ENCODE results near the gene GNB5. TPM values are rescaled to one million over a fixed set of nuclear protein-coding genes. Genes with fewer than 3 reads are reported as not detected.

Gene GNB5
- total RNA-seq, 1 donor from 2014 or later: 23.7 TPM

DNA sequence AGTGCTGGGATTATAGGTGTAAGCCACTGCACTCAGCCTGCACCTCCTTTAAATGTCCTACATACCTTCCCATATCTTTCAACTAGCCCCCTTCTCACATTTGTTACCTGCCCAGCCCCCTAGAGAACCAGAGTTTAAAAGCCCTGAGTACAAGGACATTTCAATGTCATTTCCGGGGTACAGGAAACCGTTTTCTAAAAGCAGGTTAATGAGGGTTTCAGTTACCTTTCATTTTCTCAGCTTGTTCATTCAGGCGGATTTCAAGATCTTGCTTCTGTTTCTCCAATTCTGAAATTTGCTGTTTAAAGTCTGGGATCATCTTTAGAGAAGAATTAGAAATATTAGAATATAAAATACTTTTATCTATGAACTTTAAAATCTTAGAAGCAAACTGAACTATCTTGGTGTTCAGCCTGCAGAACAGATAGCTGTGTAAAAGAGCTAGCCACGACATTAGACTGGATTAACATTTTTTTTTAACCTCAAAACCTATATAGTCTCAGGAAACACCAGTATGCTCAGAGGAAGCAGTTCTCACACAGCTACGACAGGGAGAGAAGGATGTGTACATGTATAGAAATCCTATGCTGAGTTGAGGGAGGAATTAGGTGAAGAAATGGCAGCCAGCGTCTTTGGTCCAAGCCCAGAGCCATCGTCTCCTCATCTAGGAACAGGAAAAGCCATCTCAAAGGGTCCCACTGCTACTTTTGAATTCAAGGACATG, 29.9 kb upstream of the GNB5 start:
- DNase-seq (ENCODE audit: low read depth): no peak
- no peak overlapping the region for H3K4me3 ChIP-seq (ENCODE audit: low read depth, low read length)
- TF ChIP-seq, protein P1, sequence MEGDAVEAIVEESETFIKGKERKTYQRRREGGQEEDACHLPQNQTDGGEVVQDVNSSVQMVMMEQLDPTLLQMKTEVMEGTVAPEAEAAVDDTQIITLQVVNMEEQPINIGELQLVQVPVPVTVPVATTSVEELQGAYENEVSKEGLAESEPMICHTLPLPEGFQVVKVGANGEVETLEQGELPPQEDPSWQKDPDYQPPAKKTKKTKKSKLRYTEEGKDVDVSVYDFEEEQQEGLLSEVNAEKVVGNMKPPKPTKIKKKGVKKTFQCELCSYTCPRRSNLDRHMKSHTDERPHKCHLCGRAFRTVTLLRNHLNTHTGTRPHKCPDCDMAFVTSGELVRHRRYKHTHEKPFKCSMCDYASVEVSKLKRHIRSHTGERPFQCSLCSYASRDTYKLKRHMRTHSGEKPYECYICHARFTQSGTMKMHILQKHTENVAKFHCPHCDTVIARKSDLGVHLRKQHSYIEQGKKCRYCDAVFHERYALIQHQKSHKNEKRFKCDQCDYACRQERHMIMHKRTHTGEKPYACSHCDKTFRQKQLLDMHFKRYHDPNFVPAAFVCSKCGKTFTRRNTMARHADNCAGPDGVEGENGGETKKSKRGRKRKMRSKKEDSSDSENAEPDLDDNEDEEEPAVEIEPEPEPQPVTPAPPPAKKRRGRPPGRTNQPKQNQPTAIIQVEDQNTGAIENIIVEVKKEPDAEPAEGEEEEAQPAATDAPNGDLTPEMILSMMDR (conservative IDR thresholded peaks at IDR 0.05; ENCODE audit: low read depth, low read length): no peak

DNA sequence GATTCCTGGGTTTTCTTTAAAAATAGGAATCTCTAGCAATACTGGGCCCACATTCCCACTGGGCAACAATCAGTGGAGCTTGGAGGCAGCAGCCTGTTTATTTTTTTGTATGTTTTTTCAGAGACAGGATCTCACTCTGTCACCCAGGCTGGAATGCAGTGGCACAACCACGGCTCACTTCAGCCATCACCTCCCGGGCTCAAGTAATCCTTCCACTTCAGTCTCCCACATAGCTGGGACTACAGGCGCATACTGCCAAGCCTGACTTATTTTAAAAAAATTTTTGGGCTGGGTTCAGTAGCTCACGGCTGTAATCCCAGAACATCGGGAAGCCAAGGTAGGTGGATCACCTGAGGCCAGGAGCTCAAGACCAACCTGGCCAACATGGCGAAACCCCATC, 29.1 kb upstream of the GNB5 start:
- no peak for DNase-seq (ENCODE audit: low read depth)
- TF ChIP-seq, protein P1 (conservative IDR thresholded peaks at IDR 0.05; ENCODE audit: low read depth, low read length): no peak
- no peak overlapping the region for H3K4me3 ChIP-seq (ENCODE audit: low read depth, low read length)

DNA sequence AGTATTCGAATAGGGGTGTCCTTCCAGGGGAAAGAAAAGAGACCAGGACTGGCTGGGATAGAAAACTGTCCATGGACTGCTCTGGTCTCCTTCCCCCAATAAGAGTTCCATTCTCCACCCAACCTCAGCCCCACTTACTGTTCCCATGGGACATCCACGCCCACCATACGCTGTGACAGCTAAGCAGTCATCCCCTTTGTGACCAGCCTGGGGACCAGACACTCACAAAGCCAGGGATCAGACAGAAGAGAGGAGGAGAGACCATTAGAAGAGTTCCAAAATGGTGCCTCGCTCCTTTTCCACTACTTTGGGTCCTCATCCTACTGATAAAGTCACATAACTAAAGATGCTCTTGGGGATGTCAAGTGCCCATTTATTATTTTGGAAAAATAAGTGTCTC, 27.6 kb upstream of the GNB5 start:
- DNase-seq (ENCODE audit: low read depth): no peak
- TF ChIP-seq, protein P1 (conservative IDR thresholded peaks at IDR 0.05; ENCODE audit: low read depth, low read length): no peak
- H3K4me3 ChIP-seq (ENCODE audit: low read depth, low read length): no peak overlapping the region

DNA sequence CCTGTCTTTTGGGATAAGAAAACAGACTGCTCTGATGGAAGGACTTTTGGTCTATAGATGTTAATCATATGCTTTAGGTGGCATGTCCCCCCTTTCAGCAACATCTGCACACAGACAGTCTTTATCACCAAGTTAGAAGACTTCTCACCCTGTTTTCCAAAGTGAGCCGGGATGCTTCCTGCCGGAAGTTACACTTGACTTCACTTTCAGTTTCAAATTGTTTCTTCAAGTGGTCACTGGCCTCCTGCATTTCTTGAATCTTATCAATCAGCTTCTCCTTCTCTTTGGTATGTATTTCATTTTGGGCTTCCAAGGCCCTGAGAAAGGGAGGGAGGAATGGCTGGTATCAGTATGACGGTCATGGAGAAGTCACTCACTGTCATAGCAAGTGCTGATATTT, 27.2 kb upstream of the GNB5 start:
- TF ChIP-seq, protein P1 (conservative IDR thresholded peaks at IDR 0.05; ENCODE audit: low read depth, low read length): no peak
- DNase-seq (ENCODE audit: low read depth): no peak
- no peak overlapping the region for H3K4me3 ChIP-seq (ENCODE audit: low read depth, low read length)

DNA sequence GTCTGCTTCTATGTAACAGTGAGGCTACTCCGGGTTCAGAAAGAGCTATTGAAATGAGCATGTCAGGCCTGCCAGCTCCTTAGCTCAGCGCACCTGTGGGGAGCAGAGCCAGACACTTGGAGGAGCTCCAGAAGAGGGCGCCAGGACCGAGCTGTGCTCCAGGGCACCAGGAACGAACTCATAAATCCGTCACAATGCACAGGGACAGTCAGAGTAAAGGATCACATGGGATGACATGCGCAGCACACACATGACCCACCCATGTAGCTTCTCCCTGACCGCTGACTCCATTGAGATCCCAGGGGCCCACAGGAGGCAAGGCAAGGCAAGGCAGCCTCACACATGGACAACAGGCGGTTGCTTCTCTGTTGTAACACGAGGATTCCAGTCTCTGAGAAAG, 26.0 kb upstream of the GNB5 start:
- H3K4me3 ChIP-seq (ENCODE audit: low read depth, low read length): no peak overlapping the region
- TF ChIP-seq, protein P1 (conservative IDR thresholded peaks at IDR 0.05; ENCODE audit: low read depth, low read length): peak; percentile 34
- DNase-seq (ENCODE audit: low read depth): no peak

DNA sequence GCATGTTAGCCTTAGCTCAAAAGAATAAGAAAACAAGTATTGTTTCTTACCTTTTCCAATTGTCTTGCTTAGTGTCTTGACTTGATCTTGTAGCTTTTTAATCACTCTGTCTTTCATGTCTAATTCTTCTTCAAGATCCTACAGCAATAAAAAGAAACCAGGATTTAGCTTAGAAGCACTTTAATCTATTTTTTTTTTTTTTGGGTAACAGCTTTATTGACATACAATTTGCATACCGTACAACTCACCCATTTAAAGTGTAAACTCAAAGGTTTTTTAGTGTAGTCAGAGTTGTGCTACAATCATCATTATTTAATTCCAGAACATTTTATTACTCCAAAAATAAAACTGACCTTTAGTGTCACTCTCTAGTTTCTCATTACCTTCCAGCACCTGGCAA, 23.4 kb upstream of the GNB5 start:
- DNase-seq (ENCODE audit: low read depth): no peak
- no peak overlapping the region for H3K4me3 ChIP-seq (ENCODE audit: low read depth, low read length)
- TF ChIP-seq, protein P1 (conservative IDR thresholded peaks at IDR 0.05; ENCODE audit: low read depth, low read length): no peak

DNA sequence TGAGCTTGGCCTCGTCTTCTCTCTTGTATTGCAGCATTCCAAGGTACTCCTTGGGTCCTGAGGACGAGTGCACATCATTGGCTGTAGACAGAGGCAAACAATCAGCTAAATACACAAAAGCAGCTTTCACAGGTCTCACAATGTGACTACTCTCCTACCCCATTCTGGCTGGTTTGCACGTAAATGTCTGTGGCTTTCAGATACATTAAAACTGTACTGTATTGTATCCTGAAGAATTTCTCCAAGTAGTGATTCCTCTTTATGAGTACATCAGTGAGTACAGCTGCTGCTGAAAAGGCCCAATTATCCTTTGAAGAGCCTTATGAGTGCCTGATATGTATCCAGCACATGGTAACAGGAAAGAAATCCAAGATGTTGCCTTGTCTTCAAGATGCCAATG, 22.0 kb upstream of the GNB5 start:
- H3K4me3 ChIP-seq (ENCODE audit: low read depth, low read length): no peak overlapping the region
- DNase-seq (ENCODE audit: low read depth): no peak
- TF ChIP-seq, protein P1 (conservative IDR thresholded peaks at IDR 0.05; ENCODE audit: low read depth, low read length): no peak

Data from epithelial cell of proximal tubule (primary cell).